Karpas-422 (cell line): ENCODE measurements around the gene ANKRD6. TPM values are rescaled to one million over a fixed set of nuclear protein-coding genes. Genes with fewer than 3 reads are reported as not detected.

ENCODE experiments used
- DNase-seq: peaks from one replicate; pipeline ENCODE4 v3.0.0-alpha.2; 2015
- H2AFZ ChIP-seq: fragments of 200-600 bp; sonication (generic); 2 replicates; pipeline ENCODE4 v1.6.1; 2014; ENCODE audit warnings: antibody characterized with exemption, low read length, mixed read lengths
- H3K27ac ChIP-seq: fragments of 200-600 bp; sonication (generic); 2 replicates; pipeline ENCODE4 v1.5.1; 2014; ENCODE audit warnings: mild to moderate bottlenecking, low read length, moderate library complexity
- H3K27me3 ChIP-seq: fragments of 200-600 bp; sonication (generic); 2 replicates; pipeline ENCODE4 v1.6.1; 2014; ENCODE audit warnings: low read length, mixed read lengths
- H3K36me3 ChIP-seq: fragments of 200-600 bp; sonication (generic); 2 replicates; pipeline ENCODE4 v1.6.1; 2014; ENCODE audit warnings: low read length, mixed read lengths; ENCODE audit not compliant: insufficient read depth
- H3K4me1 ChIP-seq: fragments of 200-600 bp; sonication (generic); 2 replicates; pipeline ENCODE4 v1.6.1; 2014; ENCODE audit warnings: mild to moderate bottlenecking, low read length, mixed read lengths
- H3K4me2 ChIP-seq: fragments of 200-600 bp; sonication (generic); 2 replicates; pipeline ENCODE4 v1.6.1; 2014; ENCODE audit warnings: low read length, low read depth, mild to moderate bottlenecking; ENCODE audit not compliant: poor library complexity, severe bottlenecking
- H3K4me3 ChIP-seq: fragments of 200-600 bp; sonication (generic); 2 replicates; pipeline ENCODE4 v1.5.1; 2014; ENCODE audit warnings: mild to moderate bottlenecking, antibody characterized with exemption, low read length, mixed read lengths
- H3K79me2 ChIP-seq: fragments of 200-600 bp; sonication (generic); 2 replicates; pipeline ENCODE4 v1.6.1; 2014; ENCODE audit warnings: mild to moderate bottlenecking, low read length, mixed read lengths
- H3K9ac ChIP-seq: fragments of 200-600 bp; sonication (generic); 2 replicates; pipeline ENCODE4 v1.6.0; 2014; ENCODE audit warnings: low read length
- H3K9me2 ChIP-seq: fragments of 200-600 bp; sonication (generic), shearing (Covaris generic); replicated peaks from 2 replicates; pipeline ENCODE4 v1.6.0; 2014; ENCODE audit warnings: mild to moderate bottlenecking, low read length, moderate library complexity; ENCODE audit not compliant: insufficient read depth
- H3K9me3 ChIP-seq: fragments of 300-700, 200-600 bp; sonication (generic); 2 replicates; pipeline ENCODE4 v1.6.1; 2014; ENCODE audit warnings: low read length, mixed read lengths
- H4K20me1 ChIP-seq: fragments of 200-600 bp; sonication (generic); 2 replicates; pipeline ENCODE4 v1.6.1; 2014; ENCODE audit warnings: mild to moderate bottlenecking, antibody characterized with exemption, low read length, low read depth; ENCODE audit not compliant: insufficient read depth
- total RNA-seq: library from RNA; depleted of rRNA; stranded (reverse); fragments of >200 nt; shearing (Covaris generic); gene quantifications from 2 replicates; pipeline ENCODE4 v1.2.3, GENCODE V29; 2014; ENCODE audit warnings: low replicate concordance

The ANKRD6 gene
- total RNA-seq, 1 experiment from 2014 or later, result not detected

DNA sequence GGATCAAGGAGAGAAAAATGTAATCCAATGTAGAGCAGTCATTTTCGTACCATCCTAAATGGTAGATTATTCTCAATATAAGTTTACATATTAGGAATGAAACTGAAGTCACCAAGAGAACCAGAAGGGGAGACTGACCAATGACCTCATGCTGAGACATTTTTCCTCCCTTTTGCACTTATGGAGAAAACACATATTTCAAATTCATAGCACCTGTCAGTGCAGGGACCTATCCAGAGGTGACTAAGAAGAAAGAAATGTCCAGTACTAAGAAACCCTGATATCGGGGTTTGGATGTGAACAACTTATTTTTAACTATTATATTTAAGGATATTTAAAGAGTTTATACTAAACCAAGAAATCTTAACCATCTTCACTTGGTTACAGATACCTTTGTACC, 222.2 kb downstream of the ANKRD6 start:
- peaks cover 76% of the 10 kb centered on the region; the same call in 1 of the 2 replicates for H3K36me3 ChIP-seq
- H3K9ac ChIP-seq, result no peak overlapping the region
- no peak overlapping the region for H2AFZ ChIP-seq
- no peak overlapping the region for H3K4me3 ChIP-seq
- no peak overlapping the region for H3K4me2 ChIP-seq
- DNase-seq, result no peak
- H3K27me3 ChIP-seq, result no peaks in the 10 kb centered on the region
- H3K9me2 ChIP-seq, result no peaks in the 10 kb centered on the region
- H4K20me1 ChIP-seq, result no peaks in the 10 kb centered on the region
- H3K9me3 ChIP-seq, result no peaks in the 10 kb centered on the region
- 0 out of 2 replicates have a peak, but pooled peaks cover 3% of the 10 kb centered on the region for H3K79me2 ChIP-seq
- no peak overlapping the region for H3K27ac ChIP-seq
- H3K4me1 ChIP-seq, result no peaks in the 10 kb centered on the region

DNA sequence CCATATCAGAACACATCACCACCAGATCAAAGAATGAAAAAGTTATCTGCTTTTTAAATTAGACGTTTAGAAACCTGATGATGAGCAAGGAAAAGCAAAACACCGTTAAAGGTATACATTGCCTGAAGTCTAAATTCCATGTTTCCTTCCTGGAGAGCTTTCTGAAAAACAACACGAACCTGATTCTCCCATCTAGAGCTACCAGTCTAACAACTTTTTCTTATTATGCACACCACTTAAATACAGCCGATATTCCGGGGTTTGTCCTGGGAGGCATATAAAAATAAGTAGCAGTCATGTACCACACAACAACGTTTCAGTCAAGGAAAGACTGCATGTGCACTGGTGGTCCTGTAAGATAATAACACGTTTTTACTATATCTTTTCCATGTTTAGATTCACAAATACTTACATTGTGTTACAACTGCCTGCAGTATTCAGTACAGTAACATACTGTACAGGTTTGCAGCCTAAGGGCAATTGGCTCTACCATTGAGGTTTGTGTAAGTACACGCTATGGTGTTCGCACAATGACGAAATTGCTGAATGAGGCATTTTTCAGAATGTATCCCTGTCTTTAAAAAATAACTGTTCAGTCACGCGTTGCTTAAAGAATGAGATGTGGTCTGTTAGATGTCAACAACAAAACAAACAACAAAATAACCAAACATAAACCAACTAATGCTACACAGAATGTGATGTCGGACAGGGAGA, 224.7 kb downstream of the ANKRD6 start:
- no peak overlapping the region for H3K4me2 ChIP-seq
- H3K9me2 ChIP-seq, result no peaks in the 10 kb centered on the region
- no peak overlapping the region for H2AFZ ChIP-seq
- H3K36me3 ChIP-seq, result peaks cover 75% of the 10 kb centered on the region
- no peak overlapping the region for H3K27ac ChIP-seq
- no peaks in the 10 kb centered on the region for H4K20me1 ChIP-seq
- H3K9me3 ChIP-seq, result no peaks in the 10 kb centered on the region
- H3K79me2 ChIP-seq, result 0 out of 2 replicates have a peak, but pooled peaks cover 3% of the 10 kb centered on the region
- H3K4me3 ChIP-seq, result no peak overlapping the region
- DNase-seq, result no peak
- H3K4me1 ChIP-seq, result no peaks in the 10 kb centered on the region
- no peaks in the 10 kb centered on the region for H3K27me3 ChIP-seq
- no peak overlapping the region for H3K9ac ChIP-seq

DNA sequence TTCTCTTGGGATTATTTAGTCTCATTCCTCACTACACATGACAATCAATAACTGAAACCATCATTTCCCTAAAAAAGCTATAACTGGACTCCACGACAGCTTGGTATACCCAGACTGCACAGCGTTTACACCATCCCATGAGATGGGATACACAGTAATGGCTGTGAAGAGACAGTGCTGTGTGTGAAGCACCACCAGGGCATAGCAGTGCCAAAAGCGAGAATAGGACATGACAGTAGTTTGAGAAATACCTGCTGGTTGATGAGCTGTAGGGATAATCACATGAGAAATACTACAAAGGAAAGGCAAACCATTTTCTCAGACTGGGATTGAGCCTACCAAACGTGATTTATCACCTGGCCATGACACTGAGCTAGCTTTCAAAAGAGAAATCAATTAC, 228.0 kb downstream of the ANKRD6 start:
- Histone ChIP-seq H3K4me1 (no peaks in the 10 kb centered on the region), H3K4me3 (no peak overlapping the region), H2AFZ (no peak overlapping the region), H3K79me2 (no peaks in the 10 kb centered on the region), H3K9me3 (no peaks in the 10 kb centered on the region), H3K27ac (no peak overlapping the region), H3K9me2 (no peaks in the 10 kb centered on the region), H4K20me1 (no peaks in the 10 kb centered on the region), H3K4me2 (no peak overlapping the region), H3K9ac (no peak overlapping the region), H3K36me3 (peaks cover 68% of the 10 kb centered on the region), H3K27me3 (no peaks in the 10 kb centered on the region)
- DNase-seq, result no peak

- no peaks in the 10 kb centered on the region for H3K4me1 ChIP-seq
- no peak overlapping the region for H3K4me2 ChIP-seq
- no peak for DNase-seq
- no peak overlapping the region for H3K27ac ChIP-seq
- H3K4me3 ChIP-seq, result no peak overlapping the region
- H2AFZ ChIP-seq, result no peak overlapping the region
- no peaks in the 10 kb centered on the region for H3K9me2 ChIP-seq
- no peaks in the 10 kb centered on the region for H3K79me2 ChIP-seq
- peaks cover 67% of the 10 kb centered on the region for H3K36me3 ChIP-seq
- H3K9ac ChIP-seq, result no peak overlapping the region
- no peaks in the 10 kb centered on the region for H3K27me3 ChIP-seq
- no peaks in the 10 kb centered on the region for H3K9me3 ChIP-seq
- H4K20me1 ChIP-seq, result no peaks in the 10 kb centered on the region
These were observed 228.6 kb downstream of the ANKRD6 start for GRCh38 chr6:89661559-89661958.

DNA sequence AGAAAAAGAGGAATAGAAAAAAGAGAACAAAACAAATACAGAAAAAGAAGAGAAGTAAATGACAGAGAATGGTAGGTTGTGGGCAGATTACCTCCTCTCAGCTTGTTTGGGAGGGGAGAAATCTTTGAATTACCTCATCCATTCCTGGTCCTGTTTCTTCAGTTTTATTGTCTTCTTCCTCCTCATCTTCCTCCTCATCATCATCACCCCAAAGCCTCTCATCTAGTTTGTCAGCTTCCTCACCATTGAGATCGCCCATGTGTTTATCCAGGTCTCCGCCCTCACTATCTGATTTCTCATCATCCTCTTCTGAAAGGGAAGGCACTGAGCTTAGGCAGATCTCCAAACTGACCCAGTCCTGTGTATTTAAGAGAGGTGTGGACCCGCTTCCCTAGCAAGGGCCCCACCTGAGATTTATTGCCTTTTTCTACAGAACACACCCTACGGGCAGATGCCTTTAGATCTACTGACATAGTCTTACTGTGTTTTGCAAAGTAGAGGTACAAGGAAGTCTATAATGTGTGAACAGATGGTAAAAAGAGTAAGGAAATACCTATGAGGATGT, 229.8 kb downstream of the ANKRD6 start:
- Histone ChIP-seq H3K9me2 (no peaks in the 10 kb centered on the region), H3K4me2 (no peak overlapping the region), H3K27ac (no peak overlapping the region), H3K79me2 (no peaks in the 10 kb centered on the region), H4K20me1 (no peaks in the 10 kb centered on the region), H3K4me1 (no peaks in the 10 kb centered on the region), H3K36me3 (peaks cover 68% of the 10 kb centered on the region), H3K9ac (no peak overlapping the region), H2AFZ (no peak overlapping the region), H3K27me3 (no peaks in the 10 kb centered on the region), H3K9me3 (no peaks in the 10 kb centered on the region), H3K4me3 (no peak overlapping the region)
- no peak for DNase-seq

- no peaks in the 10 kb centered on the region for H3K27me3 ChIP-seq
- no peak overlapping the region for H3K9ac ChIP-seq
- H3K36me3 ChIP-seq, result peaks cover 51% of the 10 kb centered on the region
These were observed 235.1 kb downstream of the ANKRD6 start for GRCh38 chr6:89667872-89668556.

DNA sequence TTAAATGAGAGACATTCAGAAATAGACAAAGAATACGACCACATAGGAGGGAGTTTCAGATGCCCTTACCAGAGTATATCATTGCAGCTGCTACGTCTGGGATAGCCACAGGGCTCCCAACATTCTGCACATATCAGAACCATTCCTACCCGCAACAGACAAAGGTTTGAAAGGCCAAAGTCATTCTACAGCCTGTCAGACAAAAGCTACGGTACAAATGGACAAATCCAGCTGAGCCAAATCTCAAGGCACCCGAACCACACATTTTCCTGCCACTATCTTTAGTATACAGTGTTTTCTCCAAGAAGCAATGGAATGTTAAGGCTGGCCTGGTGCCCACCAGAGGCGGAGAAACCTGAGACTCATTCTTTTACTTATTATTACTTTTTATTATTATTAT, 236.1 kb downstream of the ANKRD6 start:
- Histone ChIP-seq H3K27ac (no peak overlapping the region), H3K9me3 (no peaks in the 10 kb centered on the region), H3K79me2 (0 out of 2 replicates have a peak, but pooled peaks cover 2% of the 10 kb centered on the region), H3K4me3 (no peak overlapping the region), H2AFZ (no peak overlapping the region), H4K20me1 (no peaks in the 10 kb centered on the region), H3K9me2 (no peaks in the 10 kb centered on the region), H3K27me3 (no peaks in the 10 kb centered on the region), H3K9ac (no peak overlapping the region), H3K36me3 (peaks cover 51% of the 10 kb centered on the region), H3K4me2 (no peak overlapping the region), H3K4me1 (no peaks in the 10 kb centered on the region)
- DNase-seq, result no peak

More at GRCh38 chr6:89667872-89668556, 235.1 kb downstream of the ANKRD6 start:
- Histone ChIP-seq H3K9me2 (no peaks in the 10 kb centered on the region), H4K20me1 (no peaks in the 10 kb centered on the region), H3K4me3 (no peak overlapping the region), H3K4me1 (no peaks in the 10 kb centered on the region), H3K4me2 (no peak overlapping the region), H3K27ac (no peak overlapping the region), H3K79me2 (0 out of 2 replicates have a peak, but pooled peaks cover 2% of the 10 kb centered on the region), H2AFZ (no peak overlapping the region), H3K9me3 (no peaks in the 10 kb centered on the region)
- DNase-seq, result no peak

- H3K9me3 ChIP-seq, result no peaks in the 10 kb centered on the region
- H3K27ac ChIP-seq, result no peak overlapping the region
- H3K79me2 ChIP-seq, result 0 out of 2 replicates have a peak, but pooled peaks cover 2% of the 10 kb centered on the region
- no peak overlapping the region for H3K9ac ChIP-seq
- no peak overlapping the region for H3K4me3 ChIP-seq
- no peak overlapping the region for H3K4me2 ChIP-seq
- H3K9me2 ChIP-seq, result no peaks in the 10 kb centered on the region
- H4K20me1 ChIP-seq, result no peaks in the 10 kb centered on the region
- H3K36me3 ChIP-seq, result peaks cover 59% of the 10 kb centered on the region
- H2AFZ ChIP-seq, result no peak overlapping the region
- no peaks in the 10 kb centered on the region for H3K27me3 ChIP-seq
- DNase-seq, result no peak
- H3K4me1 ChIP-seq, result no peaks in the 10 kb centered on the region
These were observed 238.1 kb downstream of the ANKRD6 start for GRCh38 chr6:89670935-89671565.
